GM20000 (cell line): ENCODE results near the gene CREB3L1.

ENCODE experiments used
- DNase-seq: peaks from one replicate; pipeline ENCODE4 v3.0.0; 2012; ENCODE audit warnings: low spot score
- CTCF ChIP-seq: IDR thresholded peaks from 2 replicates; pipeline ENCODE4 v1.5.1; 2012; ENCODE audit warnings: mild to moderate bottlenecking, control low read depth; ENCODE audit errors: extremely low read depth, missing control alignments

Gene CREB3L1

GRCh38 chr11:46293641-46294103 lies 16.2 kb downstream of the CREB3L1 start:
- TF ChIP-seq CTCF = no peak
- DNase-seq = no peak

GRCh38 chr11:46294365-46295309 lies 17.2 kb downstream of the CREB3L1 start:
- TF ChIP-seq CTCF = no peak
- no peak for DNase-seq

GRCh38 chr11:46295312-46296058 lies 18.0 kb downstream of the CREB3L1 start:
- no peak for TF ChIP-seq CTCF
- peak; percentile 86 for DNase-seq

- no peak for TF ChIP-seq CTCF
- no peak for DNase-seq
These were observed 18.6 kb downstream of the CREB3L1 start for GRCh38 chr11:46296059-46296527.

GRCh38 chr11:46296528-46297448 lies 19.3 kb downstream of the CREB3L1 start:
- DNase-seq = no peak

More at GRCh38 chr11:46296528-46297448, 19.3 kb downstream of the CREB3L1 start:
- no peak for TF ChIP-seq CTCF
